ENCODE results near the gene RNU6-1. TPM values are rescaled to one million over a fixed set of nuclear protein-coding genes. Genes with fewer than 3 reads are reported as not detected.

The RNU6-1 gene
- total RNA-seq, 1 experiment from 2014 or later: not detected

DNA sequence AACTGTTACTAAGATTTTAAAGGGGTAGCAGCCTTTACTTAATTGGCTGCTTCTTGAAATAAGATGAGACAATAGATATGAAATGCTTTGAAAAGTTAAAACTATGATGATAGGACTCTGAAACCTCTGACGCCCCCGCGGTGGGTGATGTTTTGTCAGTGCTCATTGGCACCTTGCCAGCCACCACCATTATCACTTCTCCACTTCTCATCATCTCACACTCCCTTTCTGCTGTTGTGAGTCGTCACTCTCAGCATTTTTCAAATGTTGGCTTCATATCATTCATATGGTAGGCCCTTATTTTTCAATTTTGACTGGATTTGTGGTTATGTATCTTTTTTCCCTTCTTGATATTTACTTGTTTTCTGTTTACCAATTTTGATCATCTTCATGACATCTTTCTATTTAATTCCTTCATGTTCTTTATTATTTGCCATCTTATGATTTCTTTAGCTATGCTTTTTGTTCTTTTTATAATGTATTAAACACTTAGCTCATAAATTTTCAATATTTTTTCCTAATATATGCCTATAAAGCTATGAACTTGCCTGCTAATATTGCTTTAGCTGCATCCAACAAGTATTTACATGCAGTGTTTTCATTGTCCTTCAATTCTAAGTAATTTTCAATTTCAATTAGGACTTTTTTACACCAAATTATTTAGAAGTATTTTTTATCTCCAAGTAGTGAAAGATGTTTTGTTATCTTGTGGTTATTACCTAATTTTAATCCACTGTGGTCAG lies 44.8 kb downstream of the RNU6-1 start:
- CTCF ChIA-PET: no interaction called here
- intact Hi-C loops (cut with micrococcal nuclease; ENCODE audit: unreplicated experiment) (no loop called here), in situ Hi-C loops (cut with HindIII; ENCODE audit: low pct_unique_long_range_greater_than_20kb, low sequenced_read_pairs) (no loop called here)
- H3K27me3 ChIP-seq (ENCODE audit: control insufficient read depth, insufficient read depth, low read length): no peaks in the 10 kb centered on the region
- DNase-seq (ENCODE audit: low read depth, low spot score) (no peak), ATAC-seq (no peak)
- BruUV-seq (replicated peaks): no TSS peak
- no peak overlapping the region for H3K27ac ChIP-seq (ENCODE audit: low read length)
- no peaks in the 10 kb centered on the region for H3K4me1 ChIP-seq (ENCODE audit: control insufficient read depth, insufficient read depth, low read length)
- peaks cover 10% of the 10 kb centered on the region; the same call in 1 of the 2 replicates for H3K9me3 ChIP-seq (ENCODE audit: control insufficient read depth, insufficient read depth, low read depth, low read length)
- no peaks in the 10 kb centered on the region for H3K36me3 ChIP-seq (ENCODE audit: control insufficient read depth, insufficient read depth, low read length)
- TF ChIP-seq REST (IDR thresholded peaks at IDR 0.05; ENCODE audit: insufficient read depth in 1 of 2, low read depth in 2 of 2, low read length in 1 of 2) (no peak), POLR2AphosphoS5 (IDR thresholded peaks at IDR 0.05; ENCODE audit: low read depth, low read length) (no peak), TCF7L2 (IDR thresholded peaks at IDR 0.05; ENCODE audit: low read depth, low read length) (no peak), CTCF (IDR thresholded peaks at IDR 0.05) (no peak), SIN3A (IDR thresholded peaks at IDR 0.05; ENCODE audit: borderline replicate concordance, insufficient read depth, low read depth, low read length) (no peak)
- POLR2A ChIA-PET: no interaction called here
- no peak overlapping the region for H3K4me3 ChIP-seq (ENCODE audit: low read depth in 2 of 2, low read length in 2 of 2)

GRCh38 chr15:67792250-67792942 lies 47.4 kb downstream of the RNU6-1 start:
- peaks cover 10% of the 10 kb centered on the region; the same call in 1 of the 2 replicates for H3K9me3 ChIP-seq (ENCODE audit: control insufficient read depth, insufficient read depth, low read depth, low read length)
- DNase-seq (ENCODE audit: low read depth, low spot score): no peak
- in situ Hi-C loops (cut with HindIII; ENCODE audit: low pct_unique_long_range_greater_than_20kb, low sequenced_read_pairs): no loop called here
- H3K36me3 ChIP-seq (ENCODE audit: control insufficient read depth, insufficient read depth, low read length): no peaks in the 10 kb centered on the region
- intact Hi-C loops (cut with micrococcal nuclease; ENCODE audit: unreplicated experiment): no loop called here
- no peak for ATAC-seq
- no TSS peak for BruUV-seq (replicated peaks)
- no peaks in the 10 kb centered on the region for H3K4me1 ChIP-seq (ENCODE audit: control insufficient read depth, insufficient read depth, low read length)
- no peaks in the 10 kb centered on the region for H3K27me3 ChIP-seq (ENCODE audit: control insufficient read depth, insufficient read depth, low read length)
- ChIA-PET POLR2A (no interaction called here), CTCF (no interaction called here)
- no peak overlapping the region for H3K4me3 ChIP-seq (ENCODE audit: low read depth in 2 of 2, low read length in 2 of 2)
- H3K27ac ChIP-seq (ENCODE audit: low read length): no peak overlapping the region
- no peak for TF ChIP-seq CTCF (IDR thresholded peaks at IDR 0.05)
